RWPE2 (cell line): ENCODE results near the gene RHEX.

Experiments used
- ATAC-seq: fragments of 200-7000 bp; cut with Tn5 transposase; 3 replicates; pipeline ENCODE4 v1.9.1; 2021; ENCODE audit warnings: low read depth
- DNase-seq: peaks from one replicate; pipeline ENCODE4 v3.0.0-alpha.2; 2020; ENCODE audit warnings: low spot score
- H3K27ac ChIP-seq: fragments of 450-650 bp; 2 replicates; pipeline ENCODE4 v1.5.1; 2017; ENCODE audit warnings: mild to moderate bottlenecking; ENCODE audit not compliant: poor library complexity, severe bottlenecking
- H3K27me3 ChIP-seq: fragments of 250-450 bp; sonication (Bioruptor Pico); 2 replicates; pipeline ENCODE4 v1.5.1; 2021; ENCODE audit warnings: mild to moderate bottlenecking, moderate library complexity; ENCODE audit not compliant: insufficient read depth, poor library complexity, severe bottlenecking
- H3K36me3 ChIP-seq: fragments of 250-450 bp; sonication (Bioruptor Pico); 2 replicates; pipeline ENCODE4 v1.5.1; 2020; ENCODE audit warnings: low read depth, mild to moderate bottlenecking, moderate library complexity
- H3K4me1 ChIP-seq: fragments of 250-450 bp; sonication (Bioruptor Pico); 2 replicates; pipeline ENCODE4 v1.5.1; 2021; ENCODE audit warnings: mild to moderate bottlenecking, moderate library complexity; ENCODE audit not compliant: insufficient read depth, poor library complexity, severe bottlenecking
- H3K4me3 ChIP-seq: fragments of 250-450 bp; sonication (Bioruptor Pico); 2 replicates; pipeline ENCODE4 v1.5.1; 2021; ENCODE audit warnings: mild to moderate bottlenecking, moderate library complexity; ENCODE audit not compliant: severe bottlenecking
- H3K9me3 ChIP-seq: fragments of 250-450 bp; sonication (Bioruptor Pico); 2 replicates; pipeline ENCODE4 v1.5.1; 2021; ENCODE audit warnings: mild to moderate bottlenecking, moderate library complexity; ENCODE audit not compliant: severe bottlenecking
- CTCF ChIP-seq: fragments of 450-650 bp; IDR thresholded peaks from one replicate; pipeline ENCODE4 v1.5.1; 2017; ENCODE audit warnings: mild to moderate bottlenecking, moderate library complexity; ENCODE audit not compliant: poor library complexity, severe bottlenecking

RHEX gene

GRCh38 chr1:206081856-206082255 is 28.9 kb downstream of the RHEX start:
- H3K27ac ChIP-seq: no peak overlapping the region

GRCh38 chr1:206082831-206083695 is 30.1 kb downstream of the RHEX start:
- ATAC-seq: no peak
- H3K27ac ChIP-seq: no peak overlapping the region
- TF ChIP-seq CTCF: no peak
- H3K9me3 ChIP-seq: no peaks in the 10 kb centered on the region
- no peaks in the 10 kb centered on the region for H3K27me3 ChIP-seq
- no peak for DNase-seq
- no peaks in the 10 kb centered on the region for H3K4me1 ChIP-seq
- no peaks in the 10 kb centered on the region for H3K36me3 ChIP-seq
- H3K4me3 ChIP-seq: no peak overlapping the region

More at GRCh38 chr1:206081856-206082255, 28.9 kb downstream of the RHEX start:
- H3K4me3 ChIP-seq: no peak overlapping the region
- DNase-seq (no peak), ATAC-seq (no peak)
- TF ChIP-seq CTCF: no peak
- no peaks in the 10 kb centered on the region for H3K27me3 ChIP-seq
- no peaks in the 10 kb centered on the region for H3K36me3 ChIP-seq
- H3K4me1 ChIP-seq: no peaks in the 10 kb centered on the region
- H3K9me3 ChIP-seq: no peaks in the 10 kb centered on the region

- no peaks in the 10 kb centered on the region for H3K27me3 ChIP-seq
- no peaks in the 10 kb centered on the region for H3K36me3 ChIP-seq
- H3K27ac ChIP-seq: no peak overlapping the region
- H3K4me1 ChIP-seq: no peaks in the 10 kb centered on the region
- DNase-seq: no peak
- H3K9me3 ChIP-seq: no peaks in the 10 kb centered on the region
- H3K4me3 ChIP-seq: no peak overlapping the region
- no peak for TF ChIP-seq CTCF
- ATAC-seq: no peak
These were observed 30.8 kb downstream of the RHEX start for GRCh38 chr1:206083750-206084149.

- DNase-seq: no peak
- no peaks in the 10 kb centered on the region for H3K9me3 ChIP-seq
- no peak for ATAC-seq
- TF ChIP-seq CTCF: no peak
- no peaks in the 10 kb centered on the region for H3K36me3 ChIP-seq
- no peak overlapping the region for H3K27ac ChIP-seq
- no peaks in the 10 kb centered on the region for H3K27me3 ChIP-seq
- no peak overlapping the region for H3K4me3 ChIP-seq
- no peaks in the 10 kb centered on the region for H3K4me1 ChIP-seq
These were observed 34.1 kb downstream of the RHEX start for GRCh38 chr1:206087091-206087490.

GRCh38 chr1:206089341-206089740 is 36.4 kb downstream of the RHEX start:
- no peaks in the 10 kb centered on the region for H3K4me1 ChIP-seq
- DNase-seq: no peak
- no peaks in the 10 kb centered on the region for H3K36me3 ChIP-seq
- ATAC-seq: no peak
- no peak for TF ChIP-seq CTCF
- H3K9me3 ChIP-seq: no peaks in the 10 kb centered on the region
- no peak overlapping the region for H3K4me3 ChIP-seq
- no peak overlapping the region for H3K27ac ChIP-seq
- no peaks in the 10 kb centered on the region for H3K27me3 ChIP-seq
